ENCODE data around the gene EGFL8.
A peak's percentile ranks its signal among the peaks of the same experiment; 100 is the strongest.

The EGFL8 gene

DNA sequence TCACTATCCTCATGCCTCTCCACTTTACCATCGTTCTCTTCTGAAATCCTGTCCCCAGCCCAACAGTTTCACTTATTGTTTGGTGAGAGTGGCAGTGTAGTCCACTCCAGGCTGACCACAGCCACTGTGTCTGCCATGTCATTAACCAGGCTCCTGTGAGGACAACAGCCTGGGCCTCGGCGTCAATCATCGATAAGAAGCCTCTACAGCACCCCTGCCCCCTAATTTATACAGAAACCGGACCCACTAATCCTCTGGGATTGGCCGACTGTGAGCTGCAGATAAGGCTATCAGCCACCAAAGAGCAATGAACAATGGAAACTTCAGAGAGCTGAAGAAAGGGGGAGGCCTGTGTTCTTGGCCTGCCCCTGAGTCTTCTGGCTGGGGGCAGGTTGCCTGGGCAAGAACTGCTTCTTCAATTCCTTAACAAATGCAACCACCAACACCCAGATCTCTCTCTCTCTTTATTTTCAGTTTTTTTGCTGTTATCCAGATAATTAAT, 3.4 kb downstream of the EGFL8 start:
- no peak for DNase-seq (ENCODE audit: low spot score)

DNA sequence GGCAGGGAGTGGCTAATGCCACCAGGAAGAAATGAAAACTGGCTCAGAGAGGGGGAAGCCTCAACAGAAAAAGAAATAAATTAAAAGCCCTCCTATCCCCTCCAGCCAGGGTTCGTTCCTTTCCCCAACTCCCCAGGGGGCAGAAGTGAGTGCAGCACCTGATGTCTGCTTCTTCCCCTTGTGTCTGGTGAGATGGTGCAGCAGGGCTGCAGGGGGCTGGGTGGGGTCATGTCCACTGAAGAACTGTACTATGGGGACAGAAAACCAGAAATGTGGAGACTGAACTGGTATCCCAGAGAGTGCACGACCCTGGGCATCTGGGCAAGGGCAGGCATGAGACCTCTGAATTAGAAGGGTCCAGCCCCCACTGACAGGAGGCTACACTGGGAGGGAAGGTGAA, 4.0 kb downstream of the EGFL8 start:
- no peak for DNase-seq (ENCODE audit: low spot score)

DNA sequence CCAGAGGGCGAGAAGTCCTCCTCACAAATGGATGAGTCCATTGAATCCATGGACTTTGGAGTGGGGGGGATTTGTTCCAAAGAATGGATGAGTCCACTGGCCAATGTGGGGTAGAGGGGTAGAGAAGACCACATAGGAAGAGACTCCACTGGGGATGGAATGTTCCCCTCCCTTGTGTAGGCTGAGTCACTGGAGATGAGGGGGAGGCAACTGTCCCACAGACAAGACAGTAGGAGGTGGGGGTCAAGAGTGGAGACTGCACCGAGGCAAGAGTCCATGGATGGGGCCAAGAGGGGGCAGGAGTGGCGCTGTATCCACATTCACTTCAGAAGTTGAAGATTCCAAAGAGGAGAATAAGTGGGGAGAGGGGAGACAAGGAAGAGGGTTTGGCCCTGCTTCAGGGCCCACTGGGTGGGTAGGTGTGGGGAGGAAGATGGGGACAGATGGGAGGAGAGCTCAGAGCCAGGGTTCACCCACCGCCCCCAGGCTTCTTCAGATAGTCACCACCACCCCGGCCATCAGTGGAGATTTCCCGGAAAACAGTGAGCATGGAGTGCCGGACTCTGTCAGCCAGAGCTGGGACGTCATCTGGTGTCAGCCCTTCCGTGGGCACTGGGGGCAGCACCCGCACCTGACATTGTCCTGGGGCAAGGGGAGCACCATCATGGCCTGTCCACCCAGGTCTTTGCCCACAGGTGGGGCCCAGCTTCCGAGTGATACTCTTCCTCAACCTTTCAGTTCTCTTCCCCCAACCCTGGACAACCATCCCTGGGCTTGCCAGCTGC, 4.6 kb downstream of the EGFL8 start:
- DNase-seq (ENCODE audit: low spot score) = no peak

DNA sequence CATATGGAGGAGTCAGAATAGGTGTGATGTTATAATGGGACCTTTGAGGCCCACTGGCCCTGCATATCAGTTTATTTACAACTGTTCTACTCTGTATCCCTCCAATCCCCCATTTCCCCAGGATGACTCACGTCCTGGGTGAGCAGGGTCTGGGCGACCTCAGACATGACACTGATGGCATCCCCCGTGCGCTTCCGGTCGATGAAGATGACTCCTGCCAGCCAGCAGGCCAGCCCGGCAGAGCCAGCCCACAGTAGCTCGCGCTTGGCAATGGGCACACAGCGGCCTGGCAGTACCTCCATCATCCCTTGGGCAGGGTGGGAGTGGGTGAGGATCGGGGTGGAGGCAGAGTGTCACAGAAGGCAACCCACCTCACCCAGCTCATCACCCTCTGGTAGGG, 5.9 kb downstream of the EGFL8 start:
- DNase-seq (ENCODE audit: low spot score) = no peak

DNA sequence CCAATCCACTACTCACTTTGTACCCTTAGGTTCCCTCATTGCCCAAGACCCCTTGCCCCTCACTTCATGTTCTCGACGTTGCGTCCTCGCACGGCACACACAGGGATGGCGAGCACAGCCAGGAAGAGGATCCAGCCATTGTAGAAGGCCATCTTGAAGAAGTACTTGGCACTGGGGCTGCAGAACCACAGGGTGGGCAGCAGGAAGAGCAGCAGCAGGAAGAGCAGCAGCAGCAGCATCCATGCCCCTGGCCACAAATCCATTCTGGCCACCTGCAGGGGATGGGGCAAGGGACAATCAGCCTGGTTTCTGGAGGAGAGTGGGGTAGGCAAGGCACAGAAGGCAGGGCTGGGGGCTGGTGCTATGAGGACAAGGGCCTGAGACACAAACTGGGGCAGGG, 6.8 kb downstream of the EGFL8 start:
- no peak for DNase-seq (ENCODE audit: low spot score)

DNA sequence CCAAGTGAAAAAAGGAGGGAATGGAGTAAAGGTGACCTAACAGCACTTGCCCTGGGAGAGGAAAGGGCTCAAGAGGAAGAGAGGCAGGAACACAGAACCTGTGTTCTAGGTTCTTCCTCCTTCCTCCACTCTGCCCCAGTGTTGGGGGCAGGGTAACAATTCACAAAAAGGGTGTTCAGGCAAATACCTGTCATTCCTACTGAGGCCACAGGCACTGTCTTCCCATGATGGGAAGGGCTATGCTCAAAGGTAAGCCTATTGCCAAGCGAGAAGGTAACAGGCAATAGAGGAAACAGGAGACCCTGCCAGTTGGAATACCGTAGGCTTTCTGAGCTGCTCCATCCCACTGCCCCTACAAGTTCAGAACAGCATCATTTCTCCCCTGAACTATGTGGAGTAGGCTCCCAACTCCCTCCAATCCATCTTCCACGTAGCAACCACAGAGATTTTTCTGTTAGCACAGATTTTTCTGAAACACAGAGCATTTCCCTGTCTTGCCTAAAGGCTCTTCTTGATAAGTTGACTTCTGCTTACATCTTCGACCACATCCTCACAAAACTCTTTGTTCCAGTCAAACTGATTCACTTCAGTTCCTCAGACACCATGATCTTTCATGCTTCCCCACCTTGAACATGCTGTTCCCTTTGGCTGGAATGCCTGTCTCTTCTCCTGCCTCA, 8.8 kb downstream of the EGFL8 start:
- DNase-seq (ENCODE audit: low spot score) = no peak

DNA sequence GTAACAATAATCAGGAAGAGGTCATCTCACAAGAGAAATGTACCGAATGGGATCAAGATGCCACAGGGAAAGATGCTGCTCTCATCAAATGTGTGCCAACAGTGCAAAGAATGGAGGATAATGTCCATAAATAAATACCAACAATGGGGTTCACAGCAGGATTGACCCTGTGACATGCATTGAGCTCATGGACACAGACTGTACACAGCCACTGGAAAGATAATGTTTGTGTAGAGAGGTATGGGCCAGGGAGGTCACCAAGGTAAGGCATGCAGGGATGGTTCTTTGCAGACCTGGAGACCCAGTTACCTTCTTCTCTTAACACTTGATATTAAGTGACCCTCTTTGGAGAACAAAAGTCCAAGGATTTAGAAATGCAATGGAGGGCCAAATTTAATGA, 10.0 kb downstream of the EGFL8 start:
- no peak for DNase-seq (ENCODE audit: low spot score)

DNA sequence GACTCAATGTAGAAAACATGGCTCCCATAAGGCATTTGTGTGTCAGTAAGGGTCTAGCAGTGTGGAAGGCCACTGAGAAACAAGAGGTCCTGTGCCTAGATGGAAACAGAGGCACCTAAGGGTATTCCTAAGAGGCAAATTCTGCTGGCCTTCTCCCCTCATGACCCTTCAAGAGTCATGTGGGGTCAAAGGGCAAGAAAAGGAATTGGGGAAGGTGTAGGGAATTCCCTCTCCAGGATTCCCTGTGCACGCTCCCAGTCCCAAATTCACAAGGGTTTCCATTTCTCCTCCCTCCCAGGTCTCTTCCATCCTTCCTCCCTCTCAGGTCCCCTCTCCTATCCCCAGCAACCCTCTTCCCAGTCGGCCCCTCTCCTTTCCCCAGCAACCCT, 10.9 kb downstream of the EGFL8 start:
- no peak for DNase-seq (ENCODE audit: low spot score)

DNA sequence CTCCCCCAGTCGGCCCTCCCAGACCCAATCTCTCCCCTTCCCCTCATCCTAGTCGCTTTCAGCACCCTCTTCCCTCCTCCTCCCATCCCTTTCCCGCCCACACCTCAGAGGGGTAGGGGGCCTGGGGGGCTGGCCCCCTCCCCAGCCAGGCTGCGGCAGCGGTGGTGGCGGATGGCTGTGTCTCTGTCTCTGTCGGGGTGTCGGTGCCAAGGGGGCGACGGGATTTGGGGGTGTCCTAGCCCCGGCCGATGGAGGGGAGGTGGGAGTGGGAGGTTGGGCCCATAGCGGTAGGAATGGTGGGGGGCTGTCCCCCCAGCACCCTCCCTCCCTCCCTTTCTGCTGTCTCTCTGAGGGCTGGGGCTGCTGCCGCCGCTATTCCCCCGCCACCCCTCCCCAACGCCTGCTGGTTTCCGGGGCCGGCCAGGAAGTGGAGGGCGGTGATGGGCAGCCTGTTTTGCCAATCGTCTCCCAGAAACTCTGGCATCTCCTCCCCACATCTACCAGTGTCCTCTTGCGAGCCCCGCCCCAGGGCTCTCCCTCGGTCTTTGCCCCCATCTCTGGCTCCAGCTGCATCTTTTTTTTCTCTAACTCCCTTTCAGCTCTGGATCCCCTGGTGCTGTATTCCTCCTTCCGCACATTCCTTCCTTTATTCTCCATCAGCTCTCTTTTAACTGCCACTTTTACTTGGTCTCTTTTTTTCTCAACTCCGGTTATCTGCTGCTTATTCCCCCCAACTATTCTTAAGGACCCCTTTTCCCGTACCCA, 11.5 kb downstream of the EGFL8 start, which contains the start of gene AGPAT1:
Gene AGPAT1, minus strand, starts transcription at position 374 of the 765 bp plus-strand sequence. CDS start 4,588 bp downstream, outside the sequence.
- peak; percentile 98 for DNase-seq (ENCODE audit: low spot score)

DNA sequence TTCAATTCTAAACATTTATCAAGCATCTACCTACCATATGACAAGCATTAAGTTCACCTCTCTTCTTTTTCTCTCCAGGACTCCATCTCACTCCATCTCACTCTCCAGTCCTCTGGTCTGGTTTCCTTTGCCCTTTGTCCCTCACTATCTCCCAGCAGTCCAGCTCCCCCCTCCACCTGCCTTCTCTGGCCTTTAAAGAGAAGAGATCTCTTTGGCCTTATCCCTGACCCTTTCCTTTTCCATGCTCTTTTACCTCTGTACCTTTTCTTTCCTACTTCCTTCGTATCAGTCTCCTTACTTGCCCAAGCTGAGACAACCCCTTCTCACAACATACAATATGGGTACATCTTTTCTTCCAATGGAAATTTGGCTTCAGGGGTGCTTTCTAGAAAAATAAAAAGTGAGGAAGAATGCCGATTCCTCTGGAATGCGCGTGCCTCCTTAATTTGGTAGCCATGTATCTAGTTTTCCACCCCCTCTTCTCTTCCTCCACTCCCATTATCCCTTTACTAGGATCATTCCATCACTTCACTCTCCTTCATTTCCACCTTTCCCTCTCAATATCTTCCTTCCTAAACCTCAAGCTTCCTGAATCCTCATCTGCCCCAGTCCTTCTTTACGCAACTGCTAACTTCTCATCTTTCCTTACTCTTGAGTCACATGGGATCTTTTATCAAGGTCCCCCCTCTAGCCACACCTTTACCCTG, 12.2 kb downstream of the EGFL8 start:
- peak; percentile 72 for DNase-seq (ENCODE audit: low spot score)

DNA sequence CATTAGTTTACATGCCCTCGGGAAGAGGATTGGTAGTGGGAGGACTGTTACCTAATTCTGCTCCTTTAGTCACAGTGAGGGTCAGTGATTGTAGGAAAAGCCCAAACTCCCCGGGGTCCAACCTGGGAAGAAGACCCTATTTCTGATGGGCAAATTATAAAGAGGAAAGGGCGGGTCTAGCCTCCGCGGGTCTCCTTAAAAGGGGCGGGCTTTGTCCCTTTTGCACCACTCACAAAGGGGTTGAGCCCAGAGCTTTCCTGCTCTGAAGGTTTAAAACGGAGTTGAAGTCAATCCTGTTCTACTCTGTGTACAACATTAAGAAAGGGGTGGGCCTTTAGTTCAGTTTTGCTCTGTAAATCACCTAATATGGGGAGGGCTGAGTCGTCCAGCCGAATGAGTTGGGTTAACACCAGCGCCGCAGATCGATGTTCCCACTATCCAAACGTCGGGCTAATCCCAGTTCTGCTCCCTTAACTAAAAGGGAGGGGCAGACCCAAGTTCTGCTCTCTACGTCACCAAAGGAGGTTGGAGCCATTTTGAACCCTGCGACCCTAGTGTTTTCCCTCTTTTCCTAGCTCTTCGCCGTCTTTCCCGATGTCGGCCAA, 12.9 kb downstream of the EGFL8 start:
- DNase-seq (ENCODE audit: low spot score) = no peak

DNA sequence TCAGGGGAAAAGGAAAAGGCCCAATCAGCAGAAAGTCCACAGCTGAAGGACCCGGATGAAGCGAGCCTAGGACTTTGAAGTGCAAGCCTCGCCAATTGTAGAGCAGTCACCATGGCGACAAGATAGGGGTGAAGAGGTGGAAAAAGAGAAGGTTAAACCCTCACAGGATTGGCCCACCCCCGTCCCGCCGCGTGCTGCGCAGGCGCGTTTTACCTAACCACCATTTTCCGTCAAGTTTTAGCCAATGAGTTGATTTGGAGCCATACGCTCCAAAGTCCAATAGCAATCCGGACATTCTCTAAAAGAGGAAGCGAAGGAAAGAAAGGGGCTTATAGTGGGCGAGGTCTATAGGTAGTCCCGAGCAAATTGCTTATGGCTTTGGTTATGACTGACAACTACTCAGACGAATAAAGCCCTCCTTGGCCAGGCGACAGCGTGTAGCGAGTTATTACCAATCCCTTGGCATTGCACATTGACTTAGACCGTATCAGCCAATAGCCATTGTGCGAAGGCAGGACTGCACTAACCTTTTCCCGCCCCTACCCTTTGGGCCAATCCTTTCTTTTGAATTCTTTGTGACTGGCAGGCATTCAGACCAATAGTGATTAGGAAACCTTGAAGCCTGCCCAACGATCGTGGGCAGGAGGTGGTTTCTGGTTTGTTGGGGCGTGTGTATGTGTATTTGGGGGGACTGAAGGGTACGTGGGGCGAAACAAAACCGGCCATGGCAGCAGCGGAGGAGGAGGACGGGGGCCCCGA, 13.6 kb downstream of the EGFL8 start, which contains the start of gene RNF5:
Gene RNF5, plus strand, starts transcription at position 618 of the 759 bp plus-strand sequence. Its CDS starts 107 bp downstream, at position 725.
- peak; percentile 100 for DNase-seq (ENCODE audit: low spot score)

DNA sequence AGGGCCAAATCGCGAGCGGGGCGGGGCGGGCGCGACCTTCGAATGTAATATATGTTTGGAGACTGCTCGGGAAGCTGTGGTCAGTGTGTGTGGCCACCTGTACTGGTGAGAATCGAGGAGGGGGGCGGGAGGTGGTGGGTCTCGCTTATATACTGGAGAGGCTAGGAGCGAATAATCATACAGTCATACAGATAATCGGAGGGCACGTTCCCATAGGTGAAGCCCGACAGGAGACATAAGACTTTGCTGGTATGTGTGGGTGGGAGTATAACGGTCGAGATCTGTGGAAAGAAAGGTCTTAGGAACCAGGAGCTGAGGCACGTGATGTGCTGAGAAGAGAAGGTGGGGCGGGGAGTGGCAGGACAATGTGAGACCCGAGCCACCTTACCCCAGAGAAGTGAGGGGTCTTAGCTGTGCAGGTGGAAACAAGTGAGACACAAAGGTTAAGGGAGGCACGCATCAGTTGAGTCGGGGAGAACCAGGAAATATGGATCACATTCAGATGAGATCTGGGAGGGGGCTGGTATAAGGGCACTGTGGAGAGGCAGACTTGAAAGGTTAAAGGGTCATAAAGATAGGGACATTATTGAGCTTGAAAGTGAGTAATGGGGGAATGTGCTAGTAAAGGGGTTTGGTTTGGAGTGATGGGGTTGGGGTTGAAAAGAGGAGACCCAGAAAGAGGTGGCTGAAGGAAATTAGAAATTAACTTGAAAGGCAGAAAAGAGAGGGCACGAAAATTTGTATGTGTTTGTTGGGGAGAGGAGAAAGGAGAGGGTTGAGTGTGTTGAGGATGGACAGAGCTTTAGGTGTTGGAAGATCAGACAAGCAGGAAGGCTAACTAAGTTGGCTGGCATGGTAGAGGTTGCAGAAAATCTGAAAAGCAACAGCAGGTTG, 14.4 kb downstream of the EGFL8 start:
- peak; percentile 48 for DNase-seq (ENCODE audit: low spot score)

DNA sequence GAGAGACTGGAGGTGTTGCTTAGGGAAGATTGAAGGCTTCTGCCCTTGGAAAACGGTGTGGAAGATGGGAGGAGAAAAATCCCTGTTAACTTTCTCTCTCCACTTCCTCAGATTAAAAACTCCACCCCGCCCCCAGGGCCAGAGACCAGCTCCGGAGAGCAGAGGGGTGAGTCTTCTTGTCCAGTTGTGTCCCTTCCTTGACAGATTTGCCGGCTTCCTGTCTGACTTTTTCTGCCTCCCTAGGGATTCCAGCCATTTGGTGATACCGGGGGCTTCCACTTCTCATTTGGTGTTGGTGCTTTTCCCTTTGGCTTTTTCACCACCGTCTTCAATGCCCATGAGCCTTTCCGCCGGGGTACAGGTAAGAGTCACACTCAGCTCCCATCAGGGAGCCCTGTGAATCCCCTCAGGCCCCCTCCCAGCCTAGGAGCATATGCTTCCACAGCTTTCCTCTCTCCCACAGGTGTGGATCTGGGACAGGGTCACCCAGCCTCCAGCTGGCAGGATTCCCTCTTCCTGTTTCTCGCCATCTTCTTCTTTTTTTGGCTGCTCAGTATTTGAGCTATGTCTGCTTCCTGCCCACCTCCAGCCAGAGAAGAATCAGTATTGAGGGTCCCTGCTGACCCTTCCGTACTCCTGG, 15.5 kb downstream of the EGFL8 start:
- no peak for DNase-seq (ENCODE audit: low spot score)

DNA sequence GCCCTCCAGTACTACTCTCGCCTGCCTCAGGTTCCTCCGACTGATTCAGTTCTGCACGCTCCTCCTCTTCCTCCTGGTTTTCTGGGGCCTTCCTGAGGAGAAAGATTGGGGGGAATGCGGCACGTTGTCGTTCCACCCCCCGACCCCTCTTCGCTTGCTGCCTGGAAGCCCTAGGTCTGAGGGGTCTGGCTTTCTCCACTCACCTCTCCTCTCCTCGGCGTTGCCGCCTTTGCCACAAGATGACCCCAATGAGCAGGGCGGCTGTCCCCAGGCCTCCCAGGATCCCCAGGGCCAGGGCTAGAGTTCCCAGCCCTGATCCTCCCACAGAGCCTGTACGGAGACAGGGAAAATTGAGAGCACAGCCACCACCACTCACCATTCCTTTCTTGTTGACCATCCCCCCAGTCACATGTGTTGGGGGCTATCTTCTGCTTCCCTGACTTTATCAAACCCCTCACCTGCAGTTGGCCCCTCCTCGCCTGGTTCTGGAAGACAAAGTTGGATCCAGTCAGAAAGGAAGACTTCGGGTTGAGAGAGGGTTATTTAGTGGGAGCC, 16.8 kb downstream of the EGFL8 start:
- DNase-seq (ENCODE audit: low spot score) = no peak

DNA sequence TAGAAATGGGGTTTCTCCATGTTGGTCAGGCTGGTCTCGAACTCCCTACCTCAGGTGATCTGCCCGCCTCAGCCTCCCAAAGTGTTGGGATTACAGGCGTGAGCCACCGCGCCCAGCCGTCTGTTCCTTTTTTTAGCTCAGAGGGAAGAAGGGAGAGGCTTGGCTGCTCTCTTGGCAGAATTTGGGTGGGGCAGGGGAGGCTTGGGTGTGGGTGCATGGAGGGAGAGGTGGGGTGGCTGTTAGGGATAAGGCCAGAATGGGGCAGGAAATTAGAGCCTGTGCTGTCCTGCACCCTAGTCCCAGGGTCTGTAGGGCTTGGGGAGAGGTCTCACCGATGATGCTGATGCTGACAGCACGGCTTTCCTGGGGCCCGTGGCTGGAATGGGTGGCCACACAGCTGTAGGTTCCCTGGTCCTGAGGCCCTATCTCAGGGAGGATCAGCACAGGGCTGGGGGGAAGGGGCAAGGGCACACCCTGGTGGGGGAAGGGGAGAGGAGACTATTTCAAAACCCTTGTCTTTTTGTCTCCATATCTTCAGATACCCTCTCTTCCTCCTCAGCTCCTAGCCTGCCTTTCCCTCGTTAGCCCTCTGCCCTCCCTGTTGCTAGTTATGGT, 17.6 kb downstream of the EGFL8 start:
- no peak for DNase-seq (ENCODE audit: low spot score)

DNA sequence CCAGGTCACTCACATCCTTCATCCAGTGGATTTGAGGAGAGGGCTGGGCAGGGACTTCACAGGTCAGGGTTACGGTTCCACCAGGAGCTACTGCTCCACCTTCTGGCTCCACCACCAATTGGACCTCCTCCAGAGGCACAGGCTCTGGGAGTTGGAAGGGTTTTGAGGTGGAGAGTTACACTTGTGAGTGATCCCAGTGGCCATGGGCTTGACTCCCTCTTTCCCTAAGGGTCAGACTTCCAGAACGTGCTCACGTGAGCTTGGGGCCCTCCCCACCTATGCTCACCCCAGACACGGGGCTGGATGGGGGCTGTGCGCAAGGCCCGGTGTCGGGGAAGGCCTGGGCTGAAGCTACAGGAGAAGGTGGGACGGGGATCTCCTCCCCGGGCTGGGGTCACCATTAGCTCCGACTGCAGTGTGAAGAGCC, 18.2 kb downstream of the EGFL8 start:
- no peak for DNase-seq (ENCODE audit: low spot score)

DNA sequence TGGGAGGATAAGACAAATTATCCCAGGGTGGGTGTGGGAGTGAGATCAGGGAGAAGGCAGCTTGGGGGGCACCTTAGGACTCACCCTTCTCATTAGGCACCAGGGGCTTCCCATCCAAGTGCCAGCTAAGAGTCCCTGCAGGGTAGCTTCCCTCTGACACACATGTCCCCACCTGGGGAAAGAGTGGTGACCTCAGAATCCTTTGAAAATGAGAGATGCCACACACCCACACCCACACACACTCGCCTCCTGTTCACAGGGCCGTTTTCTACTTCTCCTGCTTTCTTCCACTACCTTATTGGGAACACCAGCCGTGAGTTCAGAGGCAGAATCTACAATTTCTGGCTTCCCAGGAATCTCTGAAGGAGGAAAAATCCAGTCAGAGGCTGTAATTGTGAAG, 18.6 kb downstream of the EGFL8 start:
- no peak for DNase-seq (ENCODE audit: low spot score)

Measured in pons (tissue), 1 donor.